ENCODE data around the gene PDE11A. TPM values are rescaled to one million over a fixed set of nuclear protein-coding genes. Genes with fewer than 3 reads are reported as not detected.

The PDE11A gene
- total and polyA plus RNA-seq, 5 donors from 2014 or later: not detected

- Mint-ChIP-seq H3K4me1 (peaks cover 0 to 6% (median 0%) of the 10 kb centered on the region in 4 donors), H3K36me3 (peaks cover 7% of the 10 kb centered on the region), H3K9me3 (peaks cover 0 to 5% (median 1%) of the 10 kb centered on the region in 7 donors), H3K27ac (no peak overlapping the region), H3K4me3 (no peak overlapping the region), H3K27me3 (peaks cover 12% of the 10 kb centered on the region)
- Histone ChIP-seq H3K36me3 (ENCODE audit: control insufficient read depth, insufficient read depth, low read length) (no peaks in the 10 kb centered on the region), H3K27me3 (ENCODE audit: control insufficient read depth, insufficient read depth, low read length) (peaks cover 14% of the 10 kb centered on the region), H3K4me3 (ENCODE audit: low read depth, low read length) (no peak overlapping the region), H3K9me3 (ENCODE audit: control insufficient read depth in 2 of 2, low read length in 2 of 2) (no peaks in the 10 kb centered on the region), H3K4me1 (ENCODE audit: control insufficient read depth, insufficient read depth, low read length, poor library complexity, severe bottlenecking) (no peaks in the 10 kb centered on the region), H3K27ac (ENCODE audit: insufficient read depth, low read length, poor library complexity, severe bottlenecking) (no peak overlapping the region)
- ATAC-seq (ENCODE audit: low read depth in 2 of 2) (no peak), DNase-seq (no peak)
Observed at GRCh38 chr2:177610813-177611212, 461.8 kb downstream of the PDE11A start.

DNA sequence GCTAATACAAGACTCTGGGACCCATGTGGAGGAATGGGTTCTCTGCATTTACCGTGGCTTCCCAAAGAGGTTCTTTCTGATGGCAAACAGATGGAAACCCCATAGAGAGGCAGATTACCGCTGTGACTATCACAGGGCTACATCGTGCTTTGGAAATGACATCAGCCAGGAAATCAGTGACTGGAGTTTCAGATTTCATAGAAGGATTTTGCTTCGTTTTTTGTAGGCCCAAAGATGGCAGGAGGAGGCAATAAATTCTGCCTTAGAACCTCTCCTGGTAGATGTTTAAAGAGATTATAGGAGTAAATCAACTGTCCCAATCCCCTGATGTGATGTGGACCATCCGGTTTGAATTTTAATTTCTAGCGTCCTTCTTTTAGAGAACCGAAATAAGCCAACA is 465.9 kb downstream of the PDE11A start:
- ATAC-seq (ENCODE audit: low read depth in 2 of 2): no peak
- H3K27ac Mint-ChIP-seq: no peak overlapping the region
- peaks cover 0 to 4% (median 1%) of the 10 kb centered on the region in 7 donors for H3K9me3 Mint-ChIP-seq

DNA sequence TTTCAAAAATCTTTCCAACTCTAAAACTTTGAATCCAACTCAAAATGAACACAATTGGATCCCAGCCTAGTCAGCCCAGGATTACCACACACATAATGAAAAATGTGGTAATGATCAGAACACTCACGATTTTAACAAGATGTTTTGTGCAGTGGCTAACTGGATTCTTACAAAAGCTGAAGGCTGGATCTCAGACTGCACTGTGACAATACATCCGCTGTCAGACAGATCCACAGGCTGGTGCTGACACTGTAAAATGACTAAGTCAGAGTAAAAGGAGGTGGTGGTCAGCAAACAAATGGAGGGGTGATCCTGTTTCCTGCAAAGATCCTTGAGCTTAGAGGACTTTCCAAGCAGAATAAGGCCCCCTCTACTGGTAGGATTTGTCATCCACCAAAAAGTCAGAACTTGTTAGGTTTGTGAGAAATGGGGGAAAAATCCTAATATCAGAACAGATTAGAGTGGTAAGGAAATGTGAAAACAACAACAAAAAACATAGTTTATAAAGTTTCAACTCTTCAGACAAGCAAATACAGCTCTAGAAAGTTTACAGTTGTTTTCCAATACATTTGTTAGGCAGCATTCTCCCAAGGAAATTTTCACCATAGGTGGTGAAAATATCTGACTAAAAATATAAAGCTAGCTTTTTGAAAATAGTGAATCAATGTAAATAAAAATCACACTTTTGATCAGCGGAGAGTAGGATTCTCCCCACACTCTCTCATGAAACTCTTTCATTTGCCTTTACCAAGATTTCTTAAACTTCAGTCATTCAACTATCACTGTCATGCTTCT is 468.1 kb downstream of the PDE11A start:
- Histone ChIP-seq H3K36me3 (ENCODE audit: control insufficient read depth, insufficient read depth, low read length) (no peaks in the 10 kb centered on the region), H3K27me3 (ENCODE audit: control insufficient read depth, insufficient read depth, low read length) (peaks cover 3% of the 10 kb centered on the region), H3K4me3 (ENCODE audit: low read depth, low read length) (no peak overlapping the region), H3K27ac (ENCODE audit: insufficient read depth, low read length, poor library complexity, severe bottlenecking) (no peak overlapping the region), H3K9me3 (ENCODE audit: control insufficient read depth in 2 of 2, low read length in 2 of 2) (no peaks in the 10 kb centered on the region), H3K4me1 (ENCODE audit: control insufficient read depth, insufficient read depth, low read length, poor library complexity, severe bottlenecking) (no peaks in the 10 kb centered on the region)
- peaks cover 12% of the 10 kb centered on the region for H3K27me3 Mint-ChIP-seq
- ATAC-seq (ENCODE audit: low read depth in 2 of 2) (no peak), DNase-seq (peak in 1 of 3 donors; percentile 39)
- no peak overlapping the region for H3K4me3 Mint-ChIP-seq
- H3K4me1 Mint-ChIP-seq: no peaks in the 10 kb centered on the region
- H3K9me3 Mint-ChIP-seq: peaks cover 0 to 4% (median 1%) of the 10 kb centered on the region in 7 donors
- H3K36me3 Mint-ChIP-seq: peaks cover 4% of the 10 kb centered on the region
- H3K27ac Mint-ChIP-seq: no peak overlapping the region

More for the DNA sequence above, 465.9 kb downstream of the PDE11A start:
- no peaks in the 10 kb centered on the region for H3K4me1 ChIP-seq (ENCODE audit: control insufficient read depth, insufficient read depth, low read length, poor library complexity, severe bottlenecking)
- H3K27me3 Mint-ChIP-seq: peaks cover 12% of the 10 kb centered on the region
- no peak overlapping the region for H3K27ac ChIP-seq (ENCODE audit: insufficient read depth, low read length, poor library complexity, severe bottlenecking)
- H3K4me3 Mint-ChIP-seq: no peak overlapping the region
- no peak overlapping the region for H3K4me3 ChIP-seq (ENCODE audit: low read depth, low read length)
- H3K36me3 Mint-ChIP-seq: peaks cover 4% of the 10 kb centered on the region
- no peak for DNase-seq
- peaks cover 5% of the 10 kb centered on the region for H3K27me3 ChIP-seq (ENCODE audit: control insufficient read depth, insufficient read depth, low read length)
- H3K4me1 Mint-ChIP-seq: no peaks in the 10 kb centered on the region
- H3K9me3 ChIP-seq (ENCODE audit: control insufficient read depth in 2 of 2, low read length in 2 of 2): no peaks in the 10 kb centered on the region
- H3K36me3 ChIP-seq (ENCODE audit: control insufficient read depth, insufficient read depth, low read length): no peaks in the 10 kb centered on the region

- ATAC-seq (ENCODE audit: low read depth in 2 of 2): no peak
- Histone ChIP-seq H3K36me3 (ENCODE audit: control insufficient read depth, insufficient read depth, low read length) (no peaks in the 10 kb centered on the region), H3K27ac (ENCODE audit: insufficient read depth, low read length, poor library complexity, severe bottlenecking) (no peak overlapping the region), H3K4me3 (ENCODE audit: low read depth, low read length) (no peak overlapping the region), H3K9me3 (ENCODE audit: control insufficient read depth in 2 of 2, low read length in 2 of 2) (no peaks in the 10 kb centered on the region), H3K27me3 (ENCODE audit: control insufficient read depth, insufficient read depth, low read length) (peaks cover 3% of the 10 kb centered on the region), H3K4me1 (ENCODE audit: control insufficient read depth, insufficient read depth, low read length, poor library complexity, severe bottlenecking) (no peaks in the 10 kb centered on the region)
- Mint-ChIP-seq H3K4me1 (no peaks in the 10 kb centered on the region), H3K36me3 (no peaks in the 10 kb centered on the region), H3K27ac (no peak overlapping the region), H3K4me3 (no peak overlapping the region), H3K9me3 (no peaks in the 10 kb centered on the region), H3K27me3 (peaks cover 8% of the 10 kb centered on the region)
- DNase-seq: no peak
Observed at GRCh38 chr2:177603768-177604167, 468.8 kb downstream of the PDE11A start.

- H3K9me3 ChIP-seq (ENCODE audit: control insufficient read depth in 2 of 2, low read length in 2 of 2): no peaks in the 10 kb centered on the region
- H3K4me1 ChIP-seq (ENCODE audit: control insufficient read depth, insufficient read depth, low read length, poor library complexity, severe bottlenecking): no peaks in the 10 kb centered on the region
- peaks cover 6% of the 10 kb centered on the region for H3K27me3 ChIP-seq (ENCODE audit: control insufficient read depth, insufficient read depth, low read length)
- H3K9me3 Mint-ChIP-seq: no peaks in the 10 kb centered on the region
- H3K4me3 ChIP-seq (ENCODE audit: low read depth, low read length): no peak overlapping the region
- H3K27me3 Mint-ChIP-seq: peaks cover 14% of the 10 kb centered on the region
- no peak overlapping the region for H3K4me3 Mint-ChIP-seq
- H3K36me3 ChIP-seq (ENCODE audit: control insufficient read depth, insufficient read depth, low read length): no peaks in the 10 kb centered on the region
- H3K36me3 Mint-ChIP-seq: no peaks in the 10 kb centered on the region
- DNase-seq (no peak), ATAC-seq (ENCODE audit: low read depth in 2 of 2) (no peak)
- H3K27ac Mint-ChIP-seq: no peak overlapping the region
- no peak overlapping the region for H3K27ac ChIP-seq (ENCODE audit: insufficient read depth, low read length, poor library complexity, severe bottlenecking)
- H3K4me1 Mint-ChIP-seq: no peaks in the 10 kb centered on the region
Observed at GRCh38 chr2:177603181-177603580, 469.4 kb downstream of the PDE11A start.

- Histone ChIP-seq H3K9me3 (ENCODE audit: control insufficient read depth in 2 of 2, low read length in 2 of 2) (no peaks in the 10 kb centered on the region), H3K4me3 (ENCODE audit: low read depth, low read length) (no peak overlapping the region), H3K27me3 (ENCODE audit: control insufficient read depth, insufficient read depth, low read length) (peaks cover 7% of the 10 kb centered on the region), H3K27ac (ENCODE audit: insufficient read depth, low read length, poor library complexity, severe bottlenecking) (no peak overlapping the region), H3K36me3 (ENCODE audit: control insufficient read depth, insufficient read depth, low read length) (no peaks in the 10 kb centered on the region), H3K4me1 (ENCODE audit: control insufficient read depth, insufficient read depth, low read length, poor library complexity, severe bottlenecking) (no peaks in the 10 kb centered on the region)
- H3K4me1 Mint-ChIP-seq: no peaks in the 10 kb centered on the region
- H3K9me3 Mint-ChIP-seq: no peaks in the 10 kb centered on the region
- DNase-seq: no peak
- no peak overlapping the region for H3K27ac Mint-ChIP-seq
- H3K27me3 Mint-ChIP-seq: peaks cover 17% of the 10 kb centered on the region
- no peak overlapping the region for H3K4me3 Mint-ChIP-seq
- no peak for ATAC-seq (ENCODE audit: low read depth in 2 of 2)
- no peaks in the 10 kb centered on the region for H3K36me3 Mint-ChIP-seq
Observed at GRCh38 chr2:177602611-177603164, 469.9 kb downstream of the PDE11A start.

DNA sequence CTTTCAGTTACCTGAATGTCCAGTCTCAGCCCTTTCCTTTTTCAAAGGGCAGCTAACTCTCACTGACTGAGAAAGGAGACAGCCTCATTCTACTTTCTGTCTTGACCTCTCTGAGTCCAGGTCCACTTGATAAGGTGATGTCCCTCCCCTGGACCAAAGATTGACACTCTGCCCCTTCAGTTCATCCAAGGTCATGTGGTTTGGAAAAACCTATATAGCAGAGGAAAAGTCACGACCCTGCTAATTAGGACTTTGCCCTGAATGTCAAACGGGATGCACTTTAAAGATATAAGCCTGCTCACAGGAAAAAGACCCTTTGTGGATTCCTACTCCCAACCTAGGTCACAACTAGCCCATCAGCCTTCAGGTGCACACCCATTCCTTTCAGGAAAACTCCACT is 471.7 kb downstream of the PDE11A start:
- no peak for ATAC-seq (ENCODE audit: low read depth in 2 of 2)
- no peak overlapping the region for H3K27ac ChIP-seq (ENCODE audit: insufficient read depth, low read length, poor library complexity, severe bottlenecking)
- no peaks in the 10 kb centered on the region for H3K36me3 ChIP-seq (ENCODE audit: control insufficient read depth, insufficient read depth, low read length)
- no peak overlapping the region for H3K27ac Mint-ChIP-seq
- H3K4me3 Mint-ChIP-seq: no peak overlapping the region
- no peak for DNase-seq
- peaks cover 9% of the 10 kb centered on the region for H3K27me3 ChIP-seq (ENCODE audit: control insufficient read depth, insufficient read depth, low read length)
- H3K4me1 Mint-ChIP-seq: no peaks in the 10 kb centered on the region
- H3K27me3 Mint-ChIP-seq: peaks cover 14% of the 10 kb centered on the region
- no peaks in the 10 kb centered on the region for H3K9me3 ChIP-seq (ENCODE audit: control insufficient read depth in 2 of 2, low read length in 2 of 2)
- no peaks in the 10 kb centered on the region for H3K36me3 Mint-ChIP-seq
- no peaks in the 10 kb centered on the region for H3K9me3 Mint-ChIP-seq
- no peak overlapping the region for H3K4me3 ChIP-seq (ENCODE audit: low read depth, low read length)
- H3K4me1 ChIP-seq (ENCODE audit: control insufficient read depth, insufficient read depth, low read length, poor library complexity, severe bottlenecking): no peaks in the 10 kb centered on the region

- H3K27me3 Mint-ChIP-seq: peaks cover 14% of the 10 kb centered on the region
- Histone ChIP-seq H3K4me3 (ENCODE audit: low read depth, low read length) (no peak overlapping the region), H3K4me1 (ENCODE audit: control insufficient read depth, insufficient read depth, low read length, poor library complexity, severe bottlenecking) (no peaks in the 10 kb centered on the region), H3K27ac (ENCODE audit: insufficient read depth, low read length, poor library complexity, severe bottlenecking) (no peak overlapping the region), H3K9me3 (ENCODE audit: control insufficient read depth in 2 of 2, low read length in 2 of 2) (no peaks in the 10 kb centered on the region), H3K27me3 (ENCODE audit: control insufficient read depth, insufficient read depth, low read length) (peaks cover 10% of the 10 kb centered on the region), H3K36me3 (ENCODE audit: control insufficient read depth, insufficient read depth, low read length) (no peaks in the 10 kb centered on the region)
- DNase-seq (no peak), ATAC-seq (ENCODE audit: low read depth in 2 of 2) (no peak)
- no peak overlapping the region for H3K4me3 Mint-ChIP-seq
- no peaks in the 10 kb centered on the region for H3K9me3 Mint-ChIP-seq
- no peaks in the 10 kb centered on the region for H3K4me1 Mint-ChIP-seq
- no peak overlapping the region for H3K27ac Mint-ChIP-seq
- no peaks in the 10 kb centered on the region for H3K36me3 Mint-ChIP-seq
Observed at GRCh38 chr2:177599956-177600355, 472.6 kb downstream of the PDE11A start.

Measured in CD4-positive, CD25-positive, alpha-beta regulatory T cell (primary cell).